Panc1 (cell line): ENCODE data around the gene LIM2. TPM values are rescaled to one million over a fixed set of nuclear protein-coding genes. Genes with fewer than 3 reads are reported as not detected.

Experiments used
- ATAC-seq: fragments of 200-7000 bp; cut with Tn5 transposase; 2 replicates; pipeline ENCODE4 v1.9.1; 2020; ENCODE audit warnings: mild to moderate bottlenecking, moderate library complexity
- BruUV-seq: library from RNA; stranded (reverse); fragments of 400-500 nt; replicated peaks from 2 replicates; lab custom pipeline; 2021; lab: Mats Ljungman, UMichigan
- CTCF ChIA-PET: fragments of 300-600 bp; sonication (Branson Sonifier 250); formaldehyde crosslinking; loops from one replicate; lab custom pipeline; 2022; ENCODE audit warnings: antibody characterized with exemption; lab: Charles Lee
- POLR2A ChIA-PET: fragments of 300-600 bp; sonication (Branson Sonifier 250); formaldehyde crosslinking; loops from one replicate; lab custom pipeline; 2022; ENCODE audit warnings: antibody characterized with exemption; lab: Charles Lee
- DNase-seq: peaks from one replicate; pipeline ENCODE4 v3.0.0-alpha.2; 2010; ENCODE audit warnings: low read depth, low spot score
- H3K27ac ChIP-seq: 2 replicates; pipeline ENCODE4 v1.5.1; 2011; ENCODE audit warnings: mild to moderate bottlenecking, low read length, inconsistent platforms
- H3K27me3 ChIP-seq: fragments of 200-500 bp; sonication (Bioruptor generic); 2 replicates; pipeline ENCODE4 v1.6.0; 2014; ENCODE audit warnings: low read length, inconsistent platforms; ENCODE audit not compliant: control insufficient read depth, insufficient read depth
- H3K36me3 ChIP-seq: fragments of 200-500 bp; sonication (Bioruptor generic); 2 replicates; pipeline ENCODE4 v1.5.1; 2014; ENCODE audit warnings: inconsistent platforms, mild to moderate bottlenecking, low read length, moderate library complexity; ENCODE audit not compliant: control insufficient read depth, insufficient read depth
- H3K4me1 ChIP-seq: 2 replicates; pipeline ENCODE4 v1.5.1; 2011; ENCODE audit warnings: inconsistent platforms, mild to moderate bottlenecking, low read length, moderate library complexity; ENCODE audit not compliant: control insufficient read depth, insufficient read depth
- H3K4me3 ChIP-seq, 2 experiments: 2 replicates each; pipeline ENCODE4 v1.5.1; 2011 to 2012; ENCODE audit warnings: low read depth in 2 of 2, low read length in 2 of 2, mild to moderate bottlenecking in 2 of 2, inconsistent platforms in 1 of 2, moderate library complexity in 1 of 2
- H3K9me3 ChIP-seq: fragments of 200-500 bp; sonication (Bioruptor generic); 2 replicates; pipeline ENCODE4 v1.5.1; 2014; ENCODE audit warnings: low read depth, mild to moderate bottlenecking, inconsistent platforms, low read length, moderate library complexity; ENCODE audit not compliant: control insufficient read depth, insufficient read depth
- CTCF ChIP-seq: fragments of 450-650 bp; IDR thresholded peaks from 2 replicates; pipeline ENCODE4 v1.5.1; 2017; ENCODE audit warnings: mild to moderate bottlenecking
- POLR2AphosphoS5 ChIP-seq: IDR thresholded peaks from 2 replicates; pipeline ENCODE4 v1.6.1; 2012; ENCODE audit warnings: mild to moderate bottlenecking, low read depth, low read length, moderate library complexity
- REST ChIP-seq, 2 experiments: IDR thresholded peaks; 2 replicates each; pipeline ENCODE4 v1.6.1; 2011 to 2012; ENCODE audit warnings: low read depth in 2 of 2, control low read depth in 1 of 2, low read length in 1 of 2, mild to moderate bottlenecking in 1 of 2, moderate library complexity in 1 of 2; ENCODE audit not compliant: insufficient read depth in 1 of 2
- SIN3A ChIP-seq: IDR thresholded peaks from 2 replicates; pipeline ENCODE4 v1.6.1; 2012; ENCODE audit warnings: low read depth, mild to moderate bottlenecking, low read length, moderate library complexity, borderline replicate concordance; ENCODE audit not compliant: insufficient read depth
- TCF7L2 ChIP-seq: IDR thresholded peaks from 2 replicates; pipeline ENCODE4 v1.6.1; 2011; ENCODE audit warnings: mild to moderate bottlenecking, low read depth, low read length, inconsistent platforms
- in situ Hi-C: cut with HindIII; loops from 2 replicates; pipeline ENCODE4 v1.10.0; 2016; ENCODE audit warnings: low sequenced_read_pairs, low pct_unique_long_range_greater_than_20kb
- intact Hi-C: fragments of 100-400 bp; cut with micrococcal nuclease; formaldehyde crosslinking; loops from one replicate; pipeline ENCODE4 v1.10.0; 2022; ENCODE audit not compliant: unreplicated experiment
- total RNA-seq: library from RNA; stranded (reverse); gene quantifications from one replicate; pipeline ENCODE4 v1.2.1, GENCODE V29; 2021; ENCODE audit not compliant: unreplicated experiment

LIM2 gene
- total RNA-seq, 1 experiment from 2014 or later: not detected

GRCh38 chr19:51372021-51372648 is 15.6 kb downstream of the LIM2 start:
- H3K4me1 ChIP-seq: 0 out of 2 replicates have a peak, but pooled peaks cover 4% of the 10 kb centered on the region
- in situ Hi-C loops (no loop called here), intact Hi-C loops (no loop called here)
- no peak for TF ChIP-seq REST (IDR thresholded peaks at IDR 0.05; ENCODE audit: insufficient read depth in 1 of 2, low read depth in 2 of 2, low read length in 1 of 2)
- TF ChIP-seq TCF7L2: no peak
- TF ChIP-seq SIN3A: no peak
- no peak for TF ChIP-seq POLR2AphosphoS5
- no peak for TF ChIP-seq CTCF
- CTCF ChIA-PET: no interaction called here
- no peaks in the 10 kb centered on the region for H3K27me3 ChIP-seq
- H3K4me3 ChIP-seq: no peak overlapping the region
- no peaks in the 10 kb centered on the region for H3K36me3 ChIP-seq
- no peaks in the 10 kb centered on the region for H3K9me3 ChIP-seq
- ATAC-seq (no peak), DNase-seq (no peak)
- POLR2A ChIA-PET: no interaction called here
- no TSS peak for BruUV-seq
- no peak overlapping the region for H3K27ac ChIP-seq

GRCh38 chr19:51371186-51371690 is 16.5 kb downstream of the LIM2 start:
- Histone ChIP-seq H3K4me3 (no peak overlapping the region), H3K36me3 (peaks cover 3% of the 10 kb centered on the region; the same call in 1 of the 2 replicates), H3K27me3 (no peaks in the 10 kb centered on the region), H3K4me1 (0 out of 2 replicates have a peak, but pooled peaks cover 4% of the 10 kb centered on the region), H3K27ac (no peak overlapping the region), H3K9me3 (no peaks in the 10 kb centered on the region)
- DNase-seq (no peak), ATAC-seq (no peak)
- in situ Hi-C loops: no loop called here
- intact Hi-C loops: no loop called here
- ChIA-PET POLR2A (no interaction called here), CTCF (no interaction called here)
- BruUV-seq: no TSS peak
- TF ChIP-seq CTCF: no peak
